Measurements from ENCODE around the gene E2F1.

E2F1 gene

DNA sequence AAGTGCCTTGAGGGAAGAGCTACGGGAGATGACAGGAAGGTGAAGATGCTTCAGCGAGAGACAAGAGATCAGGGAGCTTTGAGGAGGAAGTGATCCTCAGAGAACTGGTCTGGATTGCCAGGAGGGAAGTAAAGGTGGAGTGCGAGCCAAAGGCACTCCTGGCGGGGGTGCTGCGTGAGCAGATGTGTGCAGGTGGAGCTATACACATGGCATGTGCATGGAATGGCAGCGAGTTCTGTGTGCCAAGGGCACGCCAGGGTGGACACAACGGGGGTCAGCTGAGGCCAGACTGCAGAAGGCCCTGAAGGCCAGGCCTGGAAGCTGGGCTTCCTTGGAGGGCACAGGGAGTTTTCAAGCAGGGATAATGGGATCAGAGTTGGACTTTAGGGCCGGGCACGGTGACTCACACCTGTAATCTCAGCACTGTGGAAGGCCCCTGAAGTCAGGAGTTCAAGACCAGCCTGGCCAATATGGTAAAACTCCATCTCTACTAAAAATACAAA, 27.7 kb upstream of the E2F1 start:
- peaks cover 6% of the 10 kb centered on the region for H3K4me1 ChIP-seq (ENCODE audit: insufficient read depth, low read length)
- ATAC-seq (ENCODE audit: insufficient read depth, low read depth) = no peak
- no peak for DNase-seq

DNA sequence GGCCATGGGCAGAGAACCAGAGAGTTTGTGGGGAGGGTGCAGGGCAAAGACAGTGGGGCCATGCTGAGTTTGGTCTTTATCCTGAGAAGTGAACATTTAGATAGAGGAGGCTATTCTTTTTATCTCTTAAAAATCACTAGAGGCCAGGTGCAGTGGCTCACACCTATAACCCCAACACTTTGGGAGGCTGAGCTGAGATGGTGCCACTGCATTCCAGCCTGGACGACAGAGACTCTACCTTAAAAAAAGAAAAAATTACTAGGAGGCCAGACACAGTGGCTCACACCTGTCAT, 25.2 kb upstream of the E2F1 start:
- Histone ChIP-seq H3K4me2 (ENCODE audit: insufficient read depth, low read length) (no peak overlapping the region), H2AFZ (ENCODE audit: low read depth, low read length) (no peak overlapping the region), H3K27me3 (ENCODE audit: insufficient read depth, low read length, poor library complexity) (no peaks in the 10 kb centered on the region), H3K9me3 (ENCODE audit: insufficient read depth, low read length, severe bottlenecking) (no peaks in the 10 kb centered on the region), H3K27ac (ENCODE audit: low read length) (no peak overlapping the region), H3K4me3 (ENCODE audit: low read depth in 1 of 2, low read length in 2 of 2) (no peak overlapping the region), H4K20me1 (ENCODE audit: insufficient read depth, low read length) (no peaks in the 10 kb centered on the region), H3K36me3 (ENCODE audit: insufficient read depth, low read length) (peaks cover 41% of the 10 kb centered on the region), H3K9ac (ENCODE audit: low read depth, low read length) (no peak overlapping the region), H3K79me2 (ENCODE audit: insufficient read depth, low read length) (0 out of 2 replicates have a peak, but pooled peaks cover 4% of the 10 kb centered on the region), H3K4me1 (ENCODE audit: insufficient read depth, low read length) (no peaks in the 10 kb centered on the region)
- ATAC-seq (ENCODE audit: insufficient read depth, low read depth) (no peak), DNase-seq (no peak)
- TF ChIP-seq, protein P1, sequence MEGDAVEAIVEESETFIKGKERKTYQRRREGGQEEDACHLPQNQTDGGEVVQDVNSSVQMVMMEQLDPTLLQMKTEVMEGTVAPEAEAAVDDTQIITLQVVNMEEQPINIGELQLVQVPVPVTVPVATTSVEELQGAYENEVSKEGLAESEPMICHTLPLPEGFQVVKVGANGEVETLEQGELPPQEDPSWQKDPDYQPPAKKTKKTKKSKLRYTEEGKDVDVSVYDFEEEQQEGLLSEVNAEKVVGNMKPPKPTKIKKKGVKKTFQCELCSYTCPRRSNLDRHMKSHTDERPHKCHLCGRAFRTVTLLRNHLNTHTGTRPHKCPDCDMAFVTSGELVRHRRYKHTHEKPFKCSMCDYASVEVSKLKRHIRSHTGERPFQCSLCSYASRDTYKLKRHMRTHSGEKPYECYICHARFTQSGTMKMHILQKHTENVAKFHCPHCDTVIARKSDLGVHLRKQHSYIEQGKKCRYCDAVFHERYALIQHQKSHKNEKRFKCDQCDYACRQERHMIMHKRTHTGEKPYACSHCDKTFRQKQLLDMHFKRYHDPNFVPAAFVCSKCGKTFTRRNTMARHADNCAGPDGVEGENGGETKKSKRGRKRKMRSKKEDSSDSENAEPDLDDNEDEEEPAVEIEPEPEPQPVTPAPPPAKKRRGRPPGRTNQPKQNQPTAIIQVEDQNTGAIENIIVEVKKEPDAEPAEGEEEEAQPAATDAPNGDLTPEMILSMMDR (IDR thresholded peaks at IDR 0.05; ENCODE audit: borderline replicate concordance, extremely low read depth, low read length, poor library complexity, severe bottlenecking) = no peak
- TF ChIP-seq EZH2 (IDR thresholded peaks at IDR 0.05; ENCODE audit: borderline replicate concordance, low read depth, low read length, severe bottlenecking) = no peak

More for the DNA sequence above, 27.7 kb upstream of the E2F1 start:
- Histone ChIP-seq H3K9me3 (ENCODE audit: insufficient read depth, low read length, severe bottlenecking) (no peaks in the 10 kb centered on the region), H3K36me3 (ENCODE audit: insufficient read depth, low read length) (peaks cover 28% of the 10 kb centered on the region), H3K27ac (ENCODE audit: low read length) (no peak overlapping the region), H3K79me2 (ENCODE audit: insufficient read depth, low read length) (peaks cover 9% of the 10 kb centered on the region; the same call in 1 of the 2 replicates), H2AFZ (ENCODE audit: low read depth, low read length) (no peak overlapping the region), H3K4me3 (ENCODE audit: low read depth in 1 of 2, low read length in 2 of 2) (no peak overlapping the region), H3K4me2 (ENCODE audit: insufficient read depth, low read length) (no peak overlapping the region), H4K20me1 (ENCODE audit: insufficient read depth, low read length) (no peaks in the 10 kb centered on the region), H3K9ac (ENCODE audit: low read depth, low read length) (no peak overlapping the region), H3K27me3 (ENCODE audit: insufficient read depth, low read length, poor library complexity) (no peaks in the 10 kb centered on the region)
- no peak for TF ChIP-seq EZH2 (IDR thresholded peaks at IDR 0.05; ENCODE audit: borderline replicate concordance, low read depth, low read length, severe bottlenecking)
- TF ChIP-seq, protein P1 (IDR thresholded peaks at IDR 0.05; ENCODE audit: borderline replicate concordance, extremely low read depth, low read length, poor library complexity, severe bottlenecking) = no peak

DNA sequence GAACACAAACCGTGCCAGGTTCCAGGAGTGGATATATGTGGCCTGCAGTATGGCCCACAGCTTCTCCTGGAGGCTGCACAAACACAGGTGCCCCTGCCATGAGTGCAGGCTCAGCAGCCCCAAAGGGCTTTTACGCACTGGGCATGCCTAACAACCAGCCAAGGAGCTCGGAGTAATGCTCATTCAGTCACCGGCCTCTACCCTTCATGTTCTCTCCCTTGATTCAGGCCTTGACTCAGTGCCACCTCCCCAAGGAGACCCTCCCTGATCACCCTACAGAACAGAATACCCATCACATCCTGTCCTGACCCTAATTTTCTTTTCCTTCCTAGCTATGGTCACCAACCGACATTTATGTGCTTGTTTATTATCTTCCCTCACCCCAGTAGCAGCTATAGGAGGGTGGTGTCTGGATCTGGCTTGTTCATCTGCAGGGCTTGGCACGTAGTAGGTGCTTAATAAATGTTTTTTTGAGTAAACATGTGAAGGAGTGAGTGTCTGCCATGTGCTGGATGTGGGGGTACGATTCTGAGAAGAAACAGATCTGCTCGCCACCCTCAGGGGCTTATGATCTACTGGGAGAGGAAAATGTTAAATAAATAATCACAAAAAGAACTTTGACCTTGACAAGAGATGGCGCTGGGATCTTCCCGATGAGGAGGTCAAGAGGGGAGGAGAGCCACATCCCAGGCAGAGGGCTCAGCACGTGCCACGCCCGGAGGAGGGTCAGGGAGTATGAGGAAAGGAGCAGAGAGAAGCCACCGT, 24.7 kb upstream of the E2F1 start:
- Histone ChIP-seq H3K4me1 (ENCODE audit: insufficient read depth, low read length) (no peaks in the 10 kb centered on the region), H2AFZ (ENCODE audit: low read depth, low read length) (no peak overlapping the region), H3K4me2 (ENCODE audit: insufficient read depth, low read length) (no peak overlapping the region), H4K20me1 (ENCODE audit: insufficient read depth, low read length) (no peaks in the 10 kb centered on the region), H3K79me2 (ENCODE audit: insufficient read depth, low read length) (no peaks in the 10 kb centered on the region), H3K27ac (ENCODE audit: low read length) (no peak overlapping the region), H3K4me3 (ENCODE audit: low read depth in 1 of 2, low read length in 2 of 2) (no peak overlapping the region), H3K27me3 (ENCODE audit: insufficient read depth, low read length, poor library complexity) (no peaks in the 10 kb centered on the region), H3K9me3 (ENCODE audit: insufficient read depth, low read length, severe bottlenecking) (no peaks in the 10 kb centered on the region), H3K36me3 (ENCODE audit: insufficient read depth, low read length) (peaks cover 43% of the 10 kb centered on the region), H3K9ac (ENCODE audit: low read depth, low read length) (no peak overlapping the region)
- TF ChIP-seq, protein P1 (IDR thresholded peaks at IDR 0.05; ENCODE audit: borderline replicate concordance, extremely low read depth, low read length, poor library complexity, severe bottlenecking) = no peak
- no peak for TF ChIP-seq EZH2 (IDR thresholded peaks at IDR 0.05; ENCODE audit: borderline replicate concordance, low read depth, low read length, severe bottlenecking)
- ATAC-seq (ENCODE audit: insufficient read depth, low read depth) = no peak
- DNase-seq = no peak

All from DND-41 (cell line).